GM23338 (cell line): ENCODE measurements around the gene ABHD14A. TPM values are rescaled to one million over a fixed set of nuclear protein-coding genes. Genes with fewer than 3 reads are reported as not detected.

Experiments
- ATAC-seq: fragments of 200-7000 bp; cut with Tn5 transposase; 3 replicates; pipeline ENCODE4 v1.9.1; 2020
- DNase-seq: peaks from one replicate; pipeline ENCODE4 v3.0.0-alpha.2; 2015; ENCODE audit warnings: low spot score
- H2AFZ ChIP-seq: fragments of 200-600 bp; sonication (generic); 2 replicates; pipeline ENCODE4 v1.8.0; 2016; ENCODE audit warnings: antibody characterized with exemption, mild to moderate bottlenecking, moderate library complexity
- H3F3A ChIP-seq: fragments of 200-600 bp; sonication (generic); replicated peaks from 2 replicates; pipeline ENCODE4 v1.8.0; 2017; ENCODE audit warnings: antibody characterized with exemption, mixed run types, low read depth
- H3K27ac ChIP-seq: fragments of 200-600 bp; sonication (generic); 2 replicates; pipeline ENCODE4 v1.6.1; 2016; ENCODE audit warnings: low read depth
- H3K27me3 ChIP-seq: fragments of 200-600 bp; sonication (generic); 2 replicates; pipeline ENCODE4 v1.8.0; 2016; ENCODE audit warnings: mild to moderate bottlenecking, mixed run types, moderate library complexity; ENCODE audit not compliant: insufficient read depth
- H3K36me3 ChIP-seq: fragments of 200-600 bp; sonication (generic); 2 replicates; pipeline ENCODE4 v1.8.0; 2016; ENCODE audit warnings: mild to moderate bottlenecking; ENCODE audit not compliant: insufficient read depth
- H3K4me1 ChIP-seq: fragments of 200-600 bp; sonication (generic); 2 replicates; pipeline ENCODE4 v1.8.0; 2016; ENCODE audit warnings: mild to moderate bottlenecking, moderate library complexity; ENCODE audit not compliant: insufficient read depth
- H3K4me2 ChIP-seq: fragments of 200-600 bp; sonication (generic); 2 replicates; pipeline ENCODE4 v1.7.1; 2017; ENCODE audit warnings: mixed run types
- H3K4me3 ChIP-seq: fragments of 200-600 bp; sonication (generic); 2 replicates; pipeline ENCODE4 v1.6.1; 2016; ENCODE audit warnings: mixed run types
- H3K79me2 ChIP-seq: fragments of 200-600 bp; sonication (generic); replicated peaks from 2 replicates; pipeline ENCODE4 v1.8.0; 2017; ENCODE audit warnings: mild to moderate bottlenecking; ENCODE audit not compliant: insufficient read depth
- H3K9me2 ChIP-seq: fragments of 200-600 bp; sonication (generic); 2 replicates; pipeline ENCODE4 v1.8.0; 2017; ENCODE audit not compliant: insufficient read depth
- H4K20me1 ChIP-seq: fragments of 200-600 bp; sonication (generic); replicated peaks from 2 replicates; pipeline ENCODE4 v1.8.0; 2017; ENCODE audit warnings: mild to moderate bottlenecking; ENCODE audit not compliant: insufficient read depth
- H3K27ac Mint-ChIP-seq: 2 replicates; pipeline ENCODE4 v1.8.0; 2020; ENCODE audit warnings: inconsistent platforms, mild to moderate bottlenecking, moderate library complexity, mixed read lengths
- H3K27me3 Mint-ChIP-seq: 3 replicates; pipeline ENCODE4 v1.8.0; 2022; ENCODE audit warnings: low read depth, mild to moderate bottlenecking, moderate library complexity, mixed read lengths, inconsistent platforms; ENCODE audit not compliant: insufficient read depth, poor library complexity
- H3K36me3 Mint-ChIP-seq: 3 replicates; pipeline ENCODE4 v1.8.0; 2021; ENCODE audit warnings: low read depth, mild to moderate bottlenecking, inconsistent platforms, moderate library complexity, mixed read lengths
- H3K4me1 Mint-ChIP-seq: 3 replicates; pipeline ENCODE4 v1.8.0; 2020; ENCODE audit warnings: mild to moderate bottlenecking, inconsistent platforms, mixed read lengths
- H3K4me3 Mint-ChIP-seq: 3 replicates; pipeline ENCODE4 v1.8.0; 2021; ENCODE audit warnings: moderate library complexity, mild to moderate bottlenecking, inconsistent platforms, mixed read lengths
- H3K9me3 Mint-ChIP-seq: 3 replicates; pipeline ENCODE4 v1.8.0; 2020; ENCODE audit warnings: moderate library complexity, mild to moderate bottlenecking, inconsistent platforms, mixed read lengths
- CREB1 ChIP-seq: fragments of 250-450 bp; sonication (Bioruptor Pico); IDR thresholded peaks from 2 replicates; pipeline ENCODE4 v1.5.0; 2020; ENCODE audit warnings: low read depth, mild to moderate bottlenecking, moderate library complexity
- CTCF ChIP-seq, 2 experiments: fragments of 200-600 bp in 1 of 2; sonication (generic) in 1 of 2; conservative IDR thresholded peaks; 2 replicates each; pipeline versions ENCODE4 v1.5.1 to v1.6.1; 2016 to 2017; ENCODE audit warnings: antibody characterized with exemption in 2 of 2, low read depth in 2 of 2, mild to moderate bottlenecking in 2 of 2, moderate library complexity in 1 of 2
- ETS1 ChIP-seq: IDR thresholded peaks from 2 replicates; pipeline ENCODE4 v1.6.1; 2016; ENCODE audit warnings: antibody characterized with exemption
- EZH2 ChIP-seq: fragments of 200-600 bp; sonication (generic); IDR thresholded peaks from one replicate; pipeline ENCODE4 v1.8.0; 2017; ENCODE audit warnings: antibody characterized with exemption, mild to moderate bottlenecking, low read depth; ENCODE audit not compliant: unreplicated experiment
- EZH2phosphoT487 ChIP-seq: fragments of 200-600 bp; sonication (generic); IDR thresholded peaks from one replicate; pipeline ENCODE4 v1.8.1; 2018; ENCODE audit warnings: antibody characterized with exemption; ENCODE audit not compliant: unreplicated experiment
- NANOG ChIP-seq: IDR thresholded peaks from 2 replicates; pipeline ENCODE4 v1.6.1; 2016; ENCODE audit warnings: antibody characterized with exemption, borderline replicate concordance
- STAT1 ChIP-seq: IDR thresholded peaks from one replicate; pipeline ENCODE4 v1.6.1; 2016; ENCODE audit warnings: antibody characterized with exemption; ENCODE audit not compliant: unreplicated experiment
- ZNF114 ChIP-seq: fragments of 250-450 bp; sonication (Bioruptor Pico); IDR thresholded peaks from 2 replicates; pipeline ENCODE4 v1.5.0; 2020; ENCODE audit warnings: mild to moderate bottlenecking, moderate library complexity
- ZNF331 ChIP-seq: fragments of 250-450 bp; sonication (Bioruptor Pico); IDR thresholded peaks from 2 replicates; pipeline ENCODE4 v1.5.0; 2020; ENCODE audit warnings: low read depth, mild to moderate bottlenecking, moderate library complexity
- ZNF462 ChIP-seq: fragments of 250-450 bp; sonication (Bioruptor Pico); IDR thresholded peaks from 2 replicates; pipeline ENCODE4 v1.5.0; 2020; ENCODE audit warnings: mild to moderate bottlenecking, moderate library complexity
- polyA plus RNA-seq: library from polyadenylated mRNA; unstranded; fragments of >200 nt; fragmentation: Nextera tagmentation; extraction: Ambion mirVana; gene quantifications from 2 replicates; pipeline ENCODE4 v1.2.1, GENCODE V29; 2016
- total RNA-seq: library from RNA; depleted of rRNA; stranded (reverse); fragments of >200 nt; shearing (Covaris generic); gene quantifications from 2 replicates; pipeline ENCODE4 v1.2.3, GENCODE V29; 2014

Gene ABHD14A
- total and polyA plus RNA-seq, 2 experiments from 2014 or later, result 7.8 to 12.7 TPM

- Mint-ChIP-seq H3K9me3 (no peaks in the 10 kb centered on the region), H3K27ac (0 out of 2 replicates have a peak overlapping the region, but pooled peaks have one; percentile 59), H3K27me3 (peaks cover 24% of the 10 kb centered on the region), H3K36me3 (no peaks in the 10 kb centered on the region), H3K4me1 (peaks cover 56% of the 10 kb centered on the region), H3K4me3 (no peak overlapping the region)
- H3K36me3 ChIP-seq, result no peaks in the 10 kb centered on the region
- H3K79me2 ChIP-seq, result no peaks in the 10 kb centered on the region
- no peaks in the 10 kb centered on the region for H3K27me3 ChIP-seq
- DNase-seq, result peak; percentile 98
- H3K4me1 ChIP-seq, result peaks cover 34% of the 10 kb centered on the region; the same call in 1 of the 2 replicates
- TF ChIP-seq EZH2phosphoT487 (no peak), CREB1 (CRISPR knock-in tag) (0 out of 2 replicates have a peak, but pooled peaks have one; percentile 43), CTCF (conservative IDR thresholded peaks at IDR 0.05; ENCODE audit: low read depth in 2 of 2) (peak; percentile 94 to 100)
- no peaks in the 10 kb centered on the region for H4K20me1 ChIP-seq
- no peaks in the 10 kb centered on the region for H3K9me2 ChIP-seq
- H3F3A ChIP-seq, result peaks cover 3% of the 10 kb centered on the region; the same call in 1 of the 2 replicates
- no peak overlapping the region for H3K4me2 ChIP-seq
- ATAC-seq, result peak; percentile 80
- H3K4me3 ChIP-seq, result no peak overlapping the region
- no peak overlapping the region for H3K27ac ChIP-seq
- H2AFZ ChIP-seq, result peak overlapping the region; percentile 93
Observed at GRCh38 chr3:52001443-52001974, 26.6 kb downstream of the ABHD14A start.

- peaks cover 30% of the 10 kb centered on the region; the same call in 1 of the 2 replicates for H3K4me1 ChIP-seq
- H3K36me3 Mint-ChIP-seq, result no peaks in the 10 kb centered on the region
- no peaks in the 10 kb centered on the region for H3K36me3 ChIP-seq
- peaks cover 24% of the 10 kb centered on the region for H3K27me3 Mint-ChIP-seq
- ATAC-seq (peak; percentile 1; the same call in 2 of the 3 replicates), DNase-seq (no peak)
- H3K79me2 ChIP-seq, result no peaks in the 10 kb centered on the region
- no peaks in the 10 kb centered on the region for H3K9me2 ChIP-seq
- H3K27me3 ChIP-seq, result no peaks in the 10 kb centered on the region
- no peak overlapping the region for H3K27ac ChIP-seq
- H3K4me3 Mint-ChIP-seq, result no peak overlapping the region; the same call in 1 of the 3 replicates
- H3K4me1 Mint-ChIP-seq, result peaks cover 66% of the 10 kb centered on the region
- no peak overlapping the region for H3K4me3 ChIP-seq
- peaks cover 3% of the 10 kb centered on the region; the same call in 1 of the 2 replicates for H3F3A ChIP-seq
- no peak overlapping the region for H3K4me2 ChIP-seq
- no peak overlapping the region for H3K27ac Mint-ChIP-seq
- no peaks in the 10 kb centered on the region for H3K9me3 Mint-ChIP-seq
- H4K20me1 ChIP-seq, result no peaks in the 10 kb centered on the region
- H2AFZ ChIP-seq, result no peak overlapping the region
- TF ChIP-seq CREB1 (CRISPR knock-in tag) (no peak), ZNF331 (no peak), EZH2phosphoT487 (no peak), STAT1 (no peak), ETS1 (no peak), NANOG (no peak), ZNF462 (no peak), ZNF114 (no peak), EZH2 (no peak)
Observed at GRCh38 chr3:52002748-52003147, 27.9 kb downstream of the ABHD14A start.
